ENCODE measurements around the gene MVB12B.

- TF ChIP-seq POLR2A (IDR thresholded peaks at IDR 0.05) (no peak), CTCF (IDR thresholded peaks at IDR 0.05) (no peak)
These were observed 149.4 kb downstream of the MVB12B start for GRCh38 chr9:126475933-126476555.

All from vagina (tissue), 2 donors.